Transverse colon (tissue), 3 donors: ENCODE results near the gene N4BP2L2.

ENCODE experiments used
- CTCF ChIP-seq, 5 experiments: fragments of 200-600 bp in 3 of 5; fragments of 450-650 bp in 2 of 5; sonication (generic) in 3 of 5; IDR thresholded peaks; 1 replicate in 2 of 5; 2 replicates in 3 of 5; pipeline ENCODE4 v1.5.1; 2016 to 2017; ENCODE audit warnings: antibody characterized with exemption in 5 of 5, inconsistent platforms in 3 of 5, mild to moderate bottlenecking in 2 of 5, moderate library complexity in 1 of 5
- POLR2A ChIP-seq: fragments of 450-650 bp; IDR thresholded peaks from one replicate; pipeline ENCODE4 v1.6.1; 2016; ENCODE audit warnings: antibody characterized with exemption, mild to moderate bottlenecking, moderate library complexity

GRCh38 chr13:32538143-32538620 lies 413 bp downstream of the N4BP2L2 start:
- TF ChIP-seq CTCF (IDR thresholded peaks at IDR 0.05), result no peak
- no peak for TF ChIP-seq POLR2A
